K562 (cell line): ENCODE results near the gene HCRT. TPM values are rescaled to one million over a fixed set of nuclear protein-coding genes. Genes with fewer than 3 reads are reported as not detected.

Source experiments
- ATAC-seq: fragments of 200-7000 bp; cut with Tn5 transposase; 3 replicates; pipeline ENCODE4 v1.9.1; 2020; ENCODE audit warnings: moderate library complexity
- BruUV-seq: library from RNA; stranded (reverse); fragments of 400-500 nt; replicated peaks from 2 replicates; lab custom pipeline; 2021; lab: Mats Ljungman, UMichigan
- CTCF ChIA-PET: fragments of 300-600 bp; formaldehyde crosslinking; extraction: SDS; loops from one replicate; lab custom pipeline; 2021; ENCODE audit warnings: low intra/inter-chr PET ratio; lab: Yijun Ruan, JAX
- POLR2A ChIA-PET: fragments of 300-600, 350-650 bp; sonication (Branson Sonifier 250); formaldehyde crosslinking; extraction: SDS; loops from one replicate; lab custom pipeline; 2021; ENCODE audit warnings: antibody characterized with exemption, inconsistent platforms; lab: Yijun Ruan, JAX
- DNase-seq, 4 experiments: peaks; one replicate each; pipeline versions ENCODE4 v3.0.0 to v3.0.0-alpha.2; 2011 to 2018; ENCODE audit warnings: low spot score in 3 of 4, mixed read lengths in 3 of 4; ENCODE audit errors: extremely low read depth in 1 of 4
- FAIRE-seq: peaks from 2 replicates; lab custom pipeline; 2011; peaks lifted over from hg19 to GRCh38; lab: Jason Lieb, UNC
- H2AFZ ChIP-seq: 2 replicates; pipeline ENCODE4 v1.6.0; 2011; ENCODE audit warnings: low read depth, low read length, control low read depth, inconsistent platforms
- H3K27ac ChIP-seq: fragments of 200-600 bp; 3 replicates; pipeline ENCODE4 v1.8.0; 2011; ENCODE audit warnings: low read depth, mild to moderate bottlenecking, control low read depth, inconsistent platforms, low read length, moderate library complexity, mixed read lengths; ENCODE audit errors: extremely low read depth
- H3K27me3 ChIP-seq, 2 experiments: fragments of 300-600 bp in 1 of 2; 2 replicates in 1 of 2; 3 replicates in 1 of 2; pipeline versions ENCODE4 v1.6.0 to v1.8.0; 2011; ENCODE audit warnings: inconsistent platforms in 2 of 2, low read length in 2 of 2, mild to moderate bottlenecking in 1 of 2, mixed read lengths in 1 of 2, moderate library complexity in 1 of 2; ENCODE audit not compliant: control insufficient read depth in 2 of 2, insufficient read depth in 2 of 2
- H3K36me3 ChIP-seq: fragments of 300-600 bp; 3 replicates; pipeline ENCODE4 v1.8.0; 2011; ENCODE audit warnings: mild to moderate bottlenecking, low read length, inconsistent platforms; ENCODE audit not compliant: control insufficient read depth, insufficient read depth
- H3K4me1 ChIP-seq, 2 experiments: fragments of 200-600 bp in 1 of 2; replicated peaks in 1 of 2; 2 replicates in 1 of 2; 3 replicates in 1 of 2; pipeline versions ENCODE4 v1.5.1 to v1.8.0; 2011; ENCODE audit warnings: inconsistent platforms in 2 of 2, low read length in 2 of 2, mild to moderate bottlenecking in 1 of 2, mixed read lengths in 1 of 2, moderate library complexity in 1 of 2; ENCODE audit not compliant: control insufficient read depth in 2 of 2, insufficient read depth in 2 of 2
- H3K4me2 ChIP-seq: 2 replicates; pipeline ENCODE4 v1.6.1; 2011; ENCODE audit warnings: low read length, control low read depth, inconsistent platforms, mixed read lengths; ENCODE audit not compliant: insufficient read depth
- H3K4me3 ChIP-seq: fragments of 200-600 bp; sonication (generic), shearing (Covaris generic); 2 replicates; pipeline ENCODE4 v1.5.1; 2016; ENCODE audit warnings: control low read depth, inconsistent platforms
- H3K79me2 ChIP-seq: fragments of 200-600 bp; 3 replicates; pipeline ENCODE4 v1.8.0; 2011; ENCODE audit warnings: low read length, inconsistent platforms; ENCODE audit not compliant: control insufficient read depth, insufficient read depth
- H3K9ac ChIP-seq, 2 experiments: 2 replicates each; pipeline versions ENCODE4 v1.6.0 to v1.6.1; 2011; ENCODE audit warnings: low read depth in 2 of 2, low read length in 2 of 2, control low read depth in 1 of 2, inconsistent platforms in 1 of 2, mild to moderate bottlenecking in 1 of 2, mixed read lengths in 1 of 2; ENCODE audit not compliant: insufficient read depth in 1 of 2
- H3K9me1 ChIP-seq: one replicate; pipeline ENCODE4 v1.6.0; 2011; ENCODE audit warnings: inconsistent platforms, mild to moderate bottlenecking, low read length, moderate library complexity; ENCODE audit not compliant: control insufficient read depth, insufficient read depth
- H3K9me3 ChIP-seq: replicated peaks from 2 replicates; pipeline ENCODE4 v1.5.1; 2011; ENCODE audit warnings: low read depth, low read length, inconsistent platforms; ENCODE audit not compliant: control insufficient read depth, insufficient read depth
- H4K20me1 ChIP-seq: replicated peaks from 2 replicates; pipeline ENCODE4 v1.6.1; 2011; ENCODE audit warnings: low read length, inconsistent platforms, mixed read lengths; ENCODE audit not compliant: control insufficient read depth, insufficient read depth
- HNRNPH1 ChIP-seq: fragments of 200-400 bp; formaldehyde crosslinking; optimal IDR thresholded peaks from 2 replicates; pipeline ENCODE3; 2017; ENCODE audit warnings: low read depth, mild to moderate bottlenecking, low read length, moderate library complexity
- NRF1 ChIP-seq, 2 experiments: fragments of 450-650 bp; IDR thresholded peaks in 1 of 2; conservative IDR thresholded peaks in 1 of 2; 2 replicates each; pipeline ENCODE4 v1.6.1; 2014; ENCODE audit warnings: mild to moderate bottlenecking in 2 of 2
- PPARD ChIP-seq: fragments of 250-450 bp; sonication (Bioruptor Pico); IDR thresholded peaks from 2 replicates; pipeline ENCODE4 v1.8.0; 2022; ENCODE audit warnings: inconsistent platforms, mild to moderate bottlenecking, moderate library complexity
- PREB ChIP-seq: sonication (generic); formaldehyde crosslinking; IDR thresholded peaks from 2 replicates; pipeline ENCODE4 v1.8.1; 2023; ENCODE audit warnings: mild to moderate bottlenecking, missing genetic modification reagents
- YBX1 ChIP-seq: fragments of 450-650 bp; IDR thresholded peaks from 2 replicates; pipeline ENCODE4 v1.7.1; 2016; ENCODE audit warnings: mild to moderate bottlenecking
- ZNF174 ChIP-seq: fragments of 250-450 bp; sonication (Bioruptor Pico); IDR thresholded peaks from 2 replicates; pipeline ENCODE4 v1.4.0; 2020; ENCODE audit warnings: mild to moderate bottlenecking
- WGBS: fragments of 100-300 bp; shearing (Covaris generic); methylation state at CpG from one replicate; pipeline ENCODE4 v1.1.6; 2016; ENCODE audit warnings: low coverage, mixed read lengths; ENCODE audit not compliant: insufficient coverage; ENCODE audit errors: missing lambda C conversion rate; 5-methylcytosine and 5-hydroxymethylcytosine counted together
- in situ Hi-C: fragments of 300-500 bp; cut with MboI; formaldehyde crosslinking; loops from 4 replicates; pipeline ENCODE4 v1.15.0; 2018; ENCODE audit warnings: inconsistent platforms, mixed read lengths
- intact Hi-C: fragments of 100-400 bp; cut with micrococcal nuclease; formaldehyde crosslinking; loops from 2 replicates; pipeline ENCODE4 v1.14.2; 2022
- polyA plus RNA-seq, 8 experiments: library from polyadenylated mRNA; depleted of rRNA in 4 of 8; stranded (reverse) in 5 of 8; unstranded in 3 of 8; fragments of >200 nt; fragmentation: Nextera tagmentation in 2 of 8; fragmentation: Illumina TruSeq in 1 of 8; extraction: Ambion mirVana in 2 of 8; extraction: Trizol in 1 of 8; gene quantifications; 2 replicates each; pipeline versions ENCODE4 v1.2.1 to v1.2.3, GENCODE V29; 2011 to 2014; ENCODE audit warnings: inconsistent platforms in 1 of 8, missing spikeins in 1 of 8
- total RNA-seq, 7 experiments: library from RNA; depleted of rRNA in 6 of 7; stranded (reverse); fragments of >200 nt in 6 of 7; fragmentation: Illumina TruSeq in 2 of 7; extraction: Trizol in 2 of 7; gene quantifications; 2 replicates each; pipeline versions ENCODE4 v1.2.1 to v1.2.3, GENCODE V29; 2011 to 2021; ENCODE audit warnings: low replicate concordance in 1 of 7

The HCRT gene
- total and polyA plus RNA-seq, 9 of the 15 experiments (the other 6 are each of a cell fraction or from before 2014, with no cell fraction given) = not detected

- TF ChIP-seq HNRNPH1 = no peak
- no peak for TF ChIP-seq ZNF174 (CRISPR knock-in tag)
- no peak for TF ChIP-seq NRF1 (conservative IDR thresholded peaks at IDR 0.05 in 1 of 2, IDR thresholded peaks at IDR 0.05 in 1 of 2)
- no peak for TF ChIP-seq YBX1
- TF ChIP-seq PPARD (CRISPR knock-in tag) = no peak
Measured at GRCh38 chr17:42179911-42180410, 5.3 kb downstream of the HCRT start (continued).

DNA sequence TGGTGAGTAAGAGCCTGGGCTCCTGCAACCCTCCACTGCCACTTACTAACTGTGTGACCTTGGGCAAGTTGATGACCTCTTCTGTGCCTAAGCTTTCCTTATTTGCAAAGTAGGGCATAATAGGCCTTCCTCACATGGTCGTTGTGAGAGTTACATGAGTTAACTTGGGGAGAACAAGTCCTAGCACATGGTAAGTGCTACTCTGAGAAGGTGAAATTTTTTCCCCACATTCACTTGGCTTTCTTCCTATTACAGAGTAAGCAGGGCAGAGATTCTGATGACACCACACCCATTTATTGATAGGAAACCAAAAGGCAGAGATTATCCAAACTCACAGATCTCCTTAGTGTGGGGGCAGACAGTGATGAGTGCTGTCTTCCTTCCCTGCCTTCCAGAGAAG is 5.9 kb downstream of the HCRT start:
- in situ Hi-C loops = no loop called here

More for the DNA sequence above, 5.9 kb downstream of the HCRT start:
- Histone ChIP-seq H2AFZ (no peak overlapping the region), H3K27me3 (no peaks in the 10 kb centered on the region), H3K27ac (no peak overlapping the region), H3K36me3 (no peaks in the 10 kb centered on the region), H3K9me1 (peaks cover 7% of the 10 kb centered on the region), H4K20me1 (0 out of 2 replicates have a peak, but pooled peaks cover 4% of the 10 kb centered on the region), H3K4me2 (no peak overlapping the region), H3K9me3 (no peaks in the 10 kb centered on the region), H3K4me1 (peaks cover 24 to 38% of the 10 kb centered on the region in 2 experiments), H3K79me2 (peaks cover 11% of the 10 kb centered on the region; the same call in 2 of the 3 replicates), H3K4me3 (no peak overlapping the region), H3K9ac (no peak overlapping the region)
- WGBS = 8% methylated on average over 1 of the region's 1 CpG
- DNase-seq (no peak), ATAC-seq (no peak), FAIRE-seq (no peak)
- CTCF ChIA-PET = no interaction called here
- BruUV-seq = no TSS peak
- no peak for TF ChIP-seq PREB
- POLR2A ChIA-PET = interaction anchor here (0.6 to 1.3 kb wide), 3 partner anchors 12 to 315 kb away, joined by 3 read pairs; no protein-coding TSS in a partner anchor
- intact Hi-C loops = no loop called here
